ENCODE results near the gene ALK.

Gene ALK

DNA sequence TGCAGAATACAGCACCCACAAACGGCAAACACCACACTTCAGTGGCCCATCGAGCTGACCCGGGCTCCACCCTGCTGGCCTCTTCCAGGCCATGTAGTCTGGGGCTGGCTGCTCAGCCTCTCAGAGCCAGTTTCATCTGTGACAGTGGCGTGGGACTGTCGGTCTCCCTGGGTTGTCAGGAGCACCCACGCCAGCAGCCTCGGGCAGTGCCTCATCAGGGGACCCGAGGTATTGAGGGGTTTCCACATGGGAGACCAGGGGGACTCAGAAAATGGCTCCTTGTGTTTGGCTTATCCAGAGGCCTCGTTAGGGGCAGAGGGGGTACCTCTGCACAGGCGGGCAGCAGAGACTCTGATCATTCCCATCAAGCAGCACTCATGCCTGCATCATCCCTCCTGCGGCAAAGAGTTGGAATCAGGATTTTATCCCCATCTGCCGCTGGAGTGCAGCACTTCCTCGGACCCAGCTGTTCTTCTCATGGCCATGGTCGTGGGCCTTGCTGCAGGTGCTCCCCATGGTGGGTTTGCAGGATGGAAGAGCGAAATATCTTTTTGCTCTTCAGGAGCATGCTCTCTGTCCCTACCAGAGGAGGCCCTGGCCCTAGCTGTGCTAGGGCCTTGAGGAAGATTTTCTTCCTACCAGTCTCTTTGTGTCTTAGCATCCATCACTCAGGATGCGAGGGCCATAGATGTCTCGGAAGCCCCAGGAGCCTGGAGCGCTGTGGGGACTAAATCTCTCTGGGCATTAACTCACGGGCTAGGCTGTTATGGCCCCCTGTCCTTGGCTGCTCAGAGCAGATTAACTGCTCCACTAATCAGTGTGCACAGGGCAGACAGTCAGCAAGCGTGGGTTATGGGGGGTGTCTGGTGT lies 705.4 kb downstream of the ALK start:
- DNase-seq, result no peak

DNA sequence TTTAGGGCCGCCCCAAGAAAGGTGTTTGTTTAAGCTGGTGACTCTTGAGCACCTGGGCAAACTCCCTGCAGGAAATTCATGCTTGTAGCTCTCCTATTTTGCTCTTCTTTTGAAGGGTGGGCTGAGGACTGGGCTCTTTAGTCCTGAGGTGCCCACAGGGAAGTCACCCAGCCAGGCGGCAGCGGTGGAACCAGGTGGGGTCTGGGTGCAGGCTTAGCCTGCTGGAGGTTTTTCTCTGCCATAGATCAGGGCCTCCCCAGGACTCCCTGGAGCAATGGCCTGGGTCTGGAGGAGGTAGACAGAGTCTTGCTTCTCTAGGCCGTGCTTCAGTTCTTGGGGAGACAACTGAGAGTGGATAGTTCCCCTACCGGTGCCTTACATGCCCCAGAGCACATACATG lies 706.3 kb downstream of the ALK start:
- DNase-seq, result no peak

DNA sequence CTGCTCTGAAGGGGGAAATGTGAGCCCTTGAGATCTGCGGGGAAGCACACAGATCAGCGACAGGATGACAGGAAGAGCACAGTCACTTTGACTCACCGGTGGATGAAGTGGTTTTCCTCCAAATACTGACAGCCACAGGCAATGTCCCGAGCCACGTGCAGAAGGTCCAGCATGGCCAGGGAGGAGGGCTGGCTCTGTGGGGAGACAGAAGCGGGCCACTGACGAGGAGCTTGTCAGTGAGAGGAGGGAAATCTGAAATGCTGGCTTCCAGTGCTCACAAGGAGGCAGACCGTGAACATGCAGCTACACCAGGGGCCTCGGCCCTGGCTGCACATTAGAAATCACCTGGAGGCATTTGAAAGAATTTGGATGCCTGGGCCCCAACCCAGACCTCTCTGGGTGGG lies 707.5 kb downstream of the ALK start:
- no peak for DNase-seq

DNA sequence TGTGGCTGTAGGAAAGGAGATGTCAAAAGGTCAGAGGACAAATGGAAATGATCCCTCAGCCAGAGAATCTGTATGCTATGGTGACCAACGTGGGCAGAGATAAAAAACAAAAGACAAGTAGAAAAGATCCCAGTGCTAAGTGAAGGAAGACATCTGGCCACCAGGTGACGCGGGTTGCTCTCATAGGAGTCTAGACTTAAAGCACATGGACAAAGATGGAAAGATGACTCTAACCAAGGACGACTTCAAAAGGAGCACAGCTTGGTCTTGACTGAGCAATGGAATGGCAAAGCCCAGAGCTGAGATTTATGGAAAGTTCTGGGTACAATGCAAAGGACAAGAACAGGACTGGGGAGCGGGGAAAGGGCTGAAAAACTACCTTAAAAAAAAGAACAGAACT lies 709.4 kb downstream of the ALK start:
- DNase-seq, result no peak

DNA sequence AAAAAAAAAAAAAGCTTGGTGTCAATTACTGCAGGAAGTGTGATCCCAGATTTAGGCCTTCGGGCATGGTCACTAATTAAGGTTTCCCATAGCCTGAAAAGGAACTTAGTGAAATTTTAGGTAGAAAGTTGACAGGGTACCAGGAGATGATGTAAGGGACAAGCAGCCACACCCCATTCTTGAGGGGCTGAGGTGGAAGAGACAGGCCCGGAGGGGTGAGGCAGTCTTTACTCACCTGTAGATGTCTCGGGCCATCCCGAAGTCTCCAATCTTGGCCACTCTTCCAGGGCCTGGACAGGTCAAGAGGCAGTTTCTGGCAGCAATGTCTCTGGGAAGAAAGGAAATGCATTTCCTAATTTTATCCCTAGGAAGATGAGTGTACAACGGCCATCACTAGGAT lies 711.8 kb downstream of the ALK start:
- DNase-seq, result no peak

DNA sequence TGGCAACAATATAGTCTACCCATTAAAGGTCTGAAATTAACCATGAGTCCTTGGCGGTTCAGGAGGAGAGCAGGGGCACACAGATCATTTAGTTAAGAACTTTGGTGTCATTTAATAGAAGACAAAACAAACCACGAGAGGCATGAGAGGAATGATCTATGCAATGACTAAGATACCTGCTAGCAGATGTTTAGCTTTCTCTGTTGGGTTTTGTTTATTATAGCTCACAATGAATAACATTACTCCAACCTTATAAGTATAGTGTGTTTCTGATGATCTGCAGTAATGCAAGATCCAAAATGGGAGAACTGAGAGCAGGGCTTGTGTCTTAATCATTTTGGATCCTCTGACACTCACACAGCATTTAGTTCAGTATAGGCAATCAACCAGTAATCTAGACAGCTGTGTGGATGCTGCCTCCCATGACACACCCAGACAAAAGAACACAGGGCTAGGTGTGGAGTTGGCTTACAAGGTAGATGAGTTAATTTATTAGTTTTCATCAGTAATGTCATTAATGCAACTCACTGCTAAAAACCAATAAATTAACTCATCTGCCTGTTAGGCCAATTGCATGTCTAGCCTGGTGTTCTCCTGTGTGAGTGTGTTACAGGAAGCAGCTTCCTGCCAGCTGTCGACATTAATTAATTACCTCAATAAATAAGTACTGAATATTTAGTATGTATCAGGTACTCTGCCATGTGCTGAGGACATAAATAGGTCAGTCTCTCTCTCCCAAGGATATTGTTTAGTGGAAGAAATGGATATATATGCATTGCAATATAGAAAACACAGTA lies 713.8 kb downstream of the ALK start:
- no peak for DNase-seq

DNA sequence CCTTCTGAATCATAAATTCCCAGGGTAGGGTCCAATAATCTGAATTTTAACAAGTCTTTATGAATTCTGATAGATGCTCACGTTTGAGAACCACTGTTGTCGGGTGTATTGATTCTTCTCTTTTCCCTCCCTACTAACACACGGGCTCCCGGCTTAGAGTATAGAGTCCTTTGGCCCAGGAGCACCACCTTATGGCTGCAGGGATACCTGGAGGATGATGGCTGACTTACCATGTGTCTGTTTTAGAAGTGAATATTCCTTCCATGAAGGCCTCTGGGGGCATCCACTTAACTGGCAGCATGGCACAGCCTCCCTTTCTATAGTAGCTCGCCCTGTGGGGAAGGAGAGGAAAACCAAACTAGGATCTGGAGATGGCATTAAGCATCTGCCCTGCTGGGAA lies 714.4 kb downstream of the ALK start:
- no peak for DNase-seq

DNA sequence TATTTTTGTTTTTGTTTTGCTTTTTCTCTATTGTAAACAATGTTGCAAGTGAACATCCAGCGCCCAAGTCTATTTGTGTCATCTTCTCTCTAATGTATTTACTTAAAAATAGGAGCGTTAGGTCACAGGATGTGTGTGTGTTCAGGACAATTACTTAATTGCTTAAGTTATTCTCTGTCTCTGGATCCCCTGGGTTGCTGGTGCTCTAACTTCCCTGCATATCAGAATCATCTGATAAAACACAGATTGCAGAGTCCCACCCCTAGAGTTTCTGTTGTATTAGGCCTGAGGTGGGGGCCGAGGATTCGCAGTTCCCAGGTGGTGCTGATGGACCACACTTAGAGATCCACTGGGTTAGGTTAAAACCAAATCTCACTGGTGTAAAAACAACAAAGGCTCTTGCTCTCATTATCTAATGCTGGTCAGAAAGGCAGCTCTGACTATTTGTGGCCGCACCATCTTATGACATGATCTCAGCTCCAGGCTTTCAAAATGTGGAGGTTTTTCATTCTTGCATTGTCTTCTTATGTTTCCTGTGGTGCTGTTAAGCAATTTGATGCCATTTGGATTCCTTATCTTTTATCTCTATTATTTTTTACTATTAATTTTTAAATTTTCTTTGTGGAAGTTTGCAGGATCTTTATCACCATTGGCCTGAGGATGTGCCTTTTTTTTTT lies 718.4 kb downstream of the ALK start:
- no peak for DNase-seq

DNA sequence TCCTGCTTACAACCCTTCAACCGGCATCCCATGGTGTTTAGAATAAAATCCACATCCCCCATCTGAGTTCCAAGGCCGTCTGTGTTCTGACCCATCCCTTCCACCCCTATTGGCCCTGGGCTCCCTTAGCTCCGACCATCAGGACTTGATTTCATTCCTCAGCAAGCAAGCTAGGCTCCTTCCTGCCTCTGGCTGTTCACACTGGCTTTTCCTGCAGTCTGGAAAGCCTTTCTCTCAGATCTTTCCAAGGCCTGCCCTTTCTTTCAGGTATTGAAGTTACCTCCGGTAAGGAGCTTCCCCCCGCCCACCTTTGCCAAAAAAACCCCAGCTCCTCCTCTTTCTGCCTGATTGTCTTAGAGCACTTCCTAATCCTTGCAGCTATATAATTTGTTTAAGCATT lies 719.4 kb downstream of the ALK start:
- no peak for DNase-seq

DNA sequence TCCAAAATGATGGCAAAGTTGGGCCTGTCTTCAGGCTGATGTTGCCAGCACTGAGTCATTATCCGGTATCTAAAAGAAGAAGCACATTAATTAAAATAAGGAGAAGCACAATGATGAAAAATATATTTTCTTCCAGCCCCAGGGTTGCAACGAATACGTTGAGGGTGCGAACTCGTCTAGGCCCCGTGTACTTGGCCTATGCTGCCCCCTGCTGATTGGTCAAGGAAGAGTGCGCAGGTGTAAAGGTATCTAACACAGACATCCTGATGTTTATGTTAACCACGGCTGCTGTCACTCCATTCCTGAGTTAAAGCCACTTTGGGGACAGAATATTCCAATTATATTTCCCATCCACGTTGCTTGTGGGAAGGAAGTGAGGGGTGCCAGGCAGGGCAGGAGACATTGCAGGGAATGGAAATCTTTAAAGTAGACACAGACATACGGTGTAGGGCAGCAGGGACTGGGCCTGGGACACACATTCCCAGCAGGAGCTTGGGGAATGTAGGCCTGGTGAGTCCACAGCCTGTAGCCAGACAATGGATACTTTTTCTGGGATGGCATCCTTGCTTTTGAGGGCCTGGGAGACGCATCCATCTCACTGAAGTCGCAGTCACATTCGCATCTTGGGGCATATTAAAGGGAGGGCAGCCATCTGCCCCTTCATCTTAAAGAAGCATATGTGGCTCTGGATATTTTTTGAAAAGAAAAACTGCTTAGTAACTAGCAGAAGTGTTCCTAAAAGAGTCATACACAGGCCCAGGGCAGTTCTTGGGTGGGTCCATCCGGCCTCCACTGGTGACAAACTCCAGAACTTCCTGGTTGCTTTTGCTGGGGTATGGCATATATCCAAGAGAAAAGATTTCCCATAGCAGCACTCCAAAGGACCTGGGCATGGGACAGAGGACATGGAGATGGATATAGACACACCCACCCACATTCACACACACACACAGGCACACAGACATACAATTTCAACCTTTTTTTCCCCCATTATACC lies 724.3 kb downstream of the ALK start:
- peak; percentile 69 for DNase-seq

DNA sequence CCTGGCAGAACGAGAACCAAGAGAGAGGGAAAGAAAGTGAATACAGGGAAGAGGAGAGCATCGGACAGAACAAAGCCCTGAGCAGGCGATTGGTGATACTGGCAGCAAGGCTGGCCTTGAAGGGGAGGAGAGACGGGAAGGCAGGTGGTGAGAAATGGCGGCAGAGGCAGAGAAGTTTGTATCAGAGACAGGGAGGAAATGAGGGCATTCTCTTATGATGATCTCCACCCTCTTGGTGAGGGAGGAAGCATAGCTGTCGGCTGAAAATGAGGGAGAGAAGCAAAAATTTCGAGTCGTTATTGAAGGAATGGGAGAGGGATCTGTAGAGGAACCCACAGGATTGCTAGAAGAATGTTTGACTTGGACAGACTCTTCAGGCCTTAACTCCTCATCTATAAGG lies 725.6 kb downstream of the ALK start:
- no peak for DNase-seq

DNA sequence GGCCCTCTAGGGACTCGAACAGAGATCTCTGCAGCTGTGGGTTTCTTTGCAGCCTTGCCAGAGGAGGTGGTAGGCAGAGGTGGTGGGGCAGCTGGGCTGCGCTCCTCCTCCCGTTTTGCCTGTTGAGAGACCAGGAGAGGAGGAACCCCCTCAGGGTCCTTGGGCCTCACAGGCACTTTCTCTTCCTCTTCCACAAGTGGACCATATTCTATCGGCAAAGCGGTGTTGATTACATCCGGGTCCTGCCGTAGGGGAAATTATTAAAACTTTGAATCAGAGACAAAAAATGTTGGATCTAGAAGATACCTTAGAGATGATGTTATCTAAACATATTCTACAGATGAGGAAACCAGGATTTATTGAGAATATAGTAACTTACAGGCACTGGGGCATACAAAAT lies 727.7 kb downstream of the ALK start:
- no peak for DNase-seq

DNA sequence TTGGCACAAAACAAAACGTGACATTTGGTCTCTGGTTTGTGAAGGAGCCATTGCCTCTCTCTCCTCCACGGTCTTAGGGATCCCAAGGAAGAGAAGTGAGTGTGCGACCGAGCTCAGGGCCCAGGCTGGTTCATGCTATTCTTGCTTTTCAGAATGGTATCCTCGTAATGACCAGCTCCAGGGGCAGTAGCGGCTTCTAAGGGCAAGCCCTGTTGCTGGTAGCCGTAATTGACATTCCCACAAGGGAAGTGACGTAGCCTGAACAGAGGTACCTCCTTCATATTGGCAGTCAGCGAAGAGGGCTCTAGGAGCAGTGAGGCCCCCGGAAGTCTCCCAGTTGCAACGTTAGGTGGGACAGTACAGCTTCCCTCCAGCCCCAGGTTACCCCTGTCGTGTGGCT lies 728.3 kb downstream of the ALK start:
- no peak for DNase-seq

DNA sequence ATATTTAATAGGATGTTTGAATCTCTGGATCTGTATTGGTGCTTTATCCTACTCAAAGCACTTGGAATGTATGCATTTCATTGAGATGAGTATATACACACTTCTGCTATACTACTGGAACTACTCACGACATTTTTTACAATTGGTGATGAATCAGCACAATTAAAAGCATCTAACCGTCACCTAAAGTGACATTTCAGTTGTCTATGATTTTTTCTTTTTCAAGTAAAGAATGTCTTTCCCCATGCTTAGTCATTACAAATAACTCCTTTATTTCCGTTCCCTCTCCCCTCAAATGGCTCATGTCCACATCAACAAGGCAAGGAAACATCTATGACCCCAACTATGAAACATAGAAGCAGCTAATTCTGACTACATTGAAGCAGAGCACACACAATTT lies 728.9 kb downstream of the ALK start:
- no peak for DNase-seq

DNA sequence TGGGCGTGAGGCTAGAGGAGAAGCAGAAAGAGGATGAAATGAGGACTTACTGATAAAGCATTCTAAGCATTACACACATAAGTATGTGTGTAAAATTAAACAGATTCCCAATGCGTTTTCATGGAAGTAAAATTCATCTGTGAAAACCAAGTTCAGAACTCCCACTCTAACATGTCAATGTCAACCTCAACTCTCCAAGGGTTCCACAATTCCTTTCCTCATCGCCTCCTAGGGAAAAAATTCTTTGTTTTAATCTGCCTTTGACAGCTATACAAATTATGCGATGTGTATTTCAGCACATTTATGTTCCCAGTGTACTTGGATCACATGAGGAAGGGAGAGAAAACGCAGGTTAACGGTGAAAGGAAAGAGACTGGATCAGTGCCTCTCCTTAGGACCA lies 729.6 kb downstream of the ALK start:
- no peak for DNase-seq

DNA sequence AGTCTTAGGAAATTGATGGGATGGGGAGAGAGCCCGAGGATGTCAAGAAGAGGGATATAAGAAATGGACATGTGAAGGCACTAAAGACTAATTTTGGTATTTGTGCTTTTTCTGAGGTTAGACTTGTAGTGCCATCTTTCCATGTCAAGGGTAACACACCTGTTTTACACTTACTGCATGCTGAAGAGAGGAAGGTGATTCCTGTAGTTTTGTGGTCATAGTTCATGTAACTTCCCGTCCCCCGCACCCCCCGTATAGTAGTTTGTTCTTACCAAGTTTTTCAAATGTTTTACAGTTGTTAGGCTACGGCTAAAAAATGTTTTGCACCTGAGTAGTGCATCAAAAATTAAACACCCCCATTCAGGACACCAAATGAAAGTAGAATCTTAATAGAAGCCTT lies 732.3 kb downstream of the ALK start:
- no peak for DNase-seq

DNA sequence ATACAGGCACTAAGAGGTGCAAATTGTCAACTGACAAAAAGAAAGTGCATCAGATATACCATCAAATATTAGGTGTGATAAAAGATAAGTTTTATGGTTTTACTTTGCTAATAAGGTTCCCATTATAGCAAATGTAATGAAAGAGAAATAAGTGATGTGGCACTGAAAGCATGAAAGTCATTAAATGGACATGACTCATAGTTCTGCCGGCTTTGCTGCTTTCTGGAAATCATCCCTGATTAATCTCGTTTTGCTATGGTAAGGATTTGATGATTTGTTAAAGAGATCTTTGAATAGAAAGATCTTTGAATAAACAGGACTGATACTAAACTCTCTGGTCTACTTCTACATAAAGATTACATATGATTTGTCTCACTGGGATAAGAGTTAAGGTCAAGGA lies 733.5 kb downstream of the ALK start:
- DNase-seq, result no peak

DNA sequence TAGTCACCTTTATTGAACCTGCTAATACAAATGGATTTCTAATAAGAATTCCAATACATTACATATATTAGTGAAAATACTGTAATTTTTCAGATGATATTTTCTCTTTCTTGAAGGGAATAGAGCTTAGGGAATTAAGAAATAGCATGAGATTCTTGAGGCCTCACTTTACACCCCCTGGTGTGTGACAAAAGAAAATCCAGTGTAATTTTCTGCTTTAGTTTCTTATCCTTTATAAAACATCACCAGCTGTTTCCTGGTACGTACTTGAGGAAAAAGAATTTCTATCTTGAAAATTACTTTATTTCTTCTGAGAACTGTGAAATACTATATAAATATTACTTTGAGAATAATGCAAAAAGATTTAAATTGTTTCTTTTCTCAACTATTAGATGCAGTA lies 734.6 kb downstream of the ALK start:
- DNase-seq, result no peak

DNA sequence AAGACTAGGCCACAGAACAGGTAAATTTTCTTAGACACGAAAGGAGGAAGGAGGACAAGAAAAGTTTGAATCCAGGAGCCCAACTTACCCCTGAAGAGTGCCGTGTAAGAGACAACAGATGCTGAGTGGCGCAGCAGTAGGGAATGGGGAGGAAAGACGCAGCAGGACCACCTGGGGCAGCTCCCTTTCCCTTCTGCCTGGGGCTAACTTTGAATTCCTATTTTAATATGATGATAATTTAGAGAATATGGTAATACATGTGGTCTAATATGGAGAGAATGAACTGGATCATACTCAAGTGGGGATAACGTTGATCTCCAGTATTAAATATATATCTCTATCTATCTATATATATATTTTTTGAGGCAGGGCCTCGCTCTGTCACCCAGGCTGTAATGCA lies 736.9 kb downstream of the ALK start:
- no peak for DNase-seq

DNA sequence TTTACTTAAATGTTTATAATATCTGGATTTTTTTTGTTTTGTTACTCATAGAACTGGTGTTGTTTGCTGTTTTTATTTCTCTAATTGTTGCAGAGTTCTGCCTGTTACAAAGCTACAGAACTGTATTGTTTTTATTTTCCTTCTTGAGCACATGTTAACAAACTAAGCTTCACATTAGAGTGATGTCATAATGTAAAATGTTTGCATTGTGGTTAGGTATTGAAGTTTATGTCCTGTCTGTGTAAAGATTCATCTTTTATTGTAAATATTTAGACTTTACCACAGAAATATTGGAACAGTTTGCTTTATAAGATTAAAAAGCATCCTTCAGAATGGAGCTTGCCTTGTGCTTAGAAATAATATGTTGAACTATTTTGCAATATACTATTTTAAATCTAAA lies 738.5 kb downstream of the ALK start:
- no peak for DNase-seq

DNA sequence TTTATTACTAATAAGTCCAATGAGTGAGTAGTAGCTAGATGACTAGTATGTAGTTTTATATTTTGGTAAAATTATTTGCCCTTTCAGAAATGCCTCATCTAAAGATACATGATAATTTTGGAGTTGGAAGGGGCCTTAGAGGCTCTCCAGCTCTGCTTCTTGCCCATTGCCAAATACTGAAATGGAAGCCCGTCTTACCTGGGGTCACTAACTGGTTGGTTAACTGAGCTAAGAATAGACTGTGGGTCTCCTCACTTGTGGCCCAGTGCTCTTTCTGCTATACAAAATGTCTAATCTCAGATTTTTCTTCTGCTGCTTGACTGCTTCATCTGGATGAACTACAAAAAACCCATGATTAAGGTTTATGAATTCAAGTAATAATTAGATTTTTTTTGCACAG lies 739.1 kb downstream of the ALK start:
- no peak for DNase-seq

DNA sequence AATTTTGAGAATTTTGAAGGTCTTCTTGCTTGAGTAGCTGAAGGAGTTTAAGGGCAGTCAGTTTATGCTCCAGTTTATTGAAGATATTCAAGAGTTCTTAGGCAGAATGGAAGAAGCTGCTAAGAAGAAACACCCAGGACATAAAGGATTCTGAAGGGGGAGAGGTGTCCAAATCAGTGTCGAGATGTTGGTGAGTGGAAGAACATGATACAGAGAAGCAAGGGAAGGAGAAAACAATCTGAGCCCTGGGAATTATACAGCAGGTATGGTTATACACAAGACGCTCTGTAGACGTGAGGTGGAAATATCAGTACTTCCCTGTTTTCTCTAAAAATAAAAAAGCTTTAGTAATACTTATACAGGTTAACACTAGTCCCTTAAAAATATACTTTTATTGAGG lies 746.0 kb downstream of the ALK start:
- no peak for DNase-seq

DNA sequence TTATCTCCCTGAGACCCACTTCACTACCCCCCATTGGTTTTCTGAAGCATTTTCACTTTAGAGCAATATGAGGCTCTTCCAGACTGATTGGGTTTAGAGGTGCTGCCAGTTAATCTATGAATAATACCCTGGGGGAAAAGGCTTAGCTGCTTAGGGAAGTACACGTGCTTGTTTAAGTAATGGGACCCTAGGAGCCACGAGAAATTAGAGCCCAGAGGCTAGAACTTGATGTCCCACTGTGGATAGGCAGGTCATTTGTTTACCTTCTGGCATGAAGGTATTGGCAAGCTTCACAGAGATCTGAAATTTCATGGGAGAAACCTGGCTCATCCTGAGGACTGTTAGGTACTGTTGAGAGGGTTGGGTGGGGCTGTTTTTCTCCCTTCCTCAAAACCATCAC lies 746.4 kb downstream of the ALK start:
- DNase-seq, result no peak
